A549 (cell line): ENCODE results near the gene CLSTN1. TPM values are rescaled to one million over a fixed set of nuclear protein-coding genes. Genes with fewer than 3 reads are reported as not detected.

ENCODE experiments used
- ATAC-seq, 2 experiments: fragments of 200-7000 bp in 1 of 2; fragments of >200 bp in 1 of 2; cut with Nextera tagmentation in 1 of 2; cut with Tn5 transposase in 1 of 2; 3 replicates each; pipeline versions ENCODE4 v1.8.0 to v1.9.1; 2018 to 2020; ENCODE audit warnings: mild to moderate bottlenecking in 1 of 2, moderate library complexity in 1 of 2
- CTCF ChIA-PET: fragments of 300-600 bp; sonication (Branson Sonifier 250); formaldehyde crosslinking; extraction: SDS; loops from one replicate; lab custom pipeline; 2021; ENCODE audit warnings: antibody characterized with exemption, inconsistent platforms; lab: Yijun Ruan, JAX
- POLR2A ChIA-PET: fragments of 350-600 bp; formaldehyde crosslinking; extraction: SDS; loops from one replicate; lab custom pipeline; 2021; ENCODE audit warnings: antibody characterized with exemption, inconsistent platforms; lab: Yijun Ruan, JAX
- DNase-seq, 2 experiments: peaks; one replicate each; pipeline versions ENCODE4 v3.0.0 to v3.0.0-alpha.2; 2011 to 2016; ENCODE audit warnings: low read depth in 1 of 2, low spot score in 1 of 2
- FAIRE-seq: peaks from 2 replicates; lab custom pipeline; 2011; peaks lifted over from hg19 to GRCh38; lab: Jason Lieb, UNC
- H3K27ac ChIP-seq, 2 experiments: fragments of >200 bp; sonication (Bioruptor Twin); formaldehyde crosslinking; 3 replicates each; pipeline ENCODE4 v1.5.1; 2016 to 2017
- H3K4me1 ChIP-seq: fragments of >200 bp; sonication (Bioruptor Twin); formaldehyde crosslinking; 3 replicates; pipeline ENCODE4 v1.6.1; 2016
- H3K4me2 ChIP-seq: fragments of >200 bp; sonication (Bioruptor Twin); formaldehyde crosslinking; 3 replicates; pipeline ENCODE4 v1.6.1; 2016
- H3K4me3 ChIP-seq: fragments of >200 bp; sonication (Bioruptor Twin); formaldehyde crosslinking; 3 replicates; pipeline ENCODE4 v1.5.1; 2016
- H3K9me3 ChIP-seq: fragments of >200 bp; sonication (Bioruptor Twin); formaldehyde crosslinking; 3 replicates; pipeline ENCODE4 v1.6.1; 2016
- CBX8 ChIP-seq: fragments of 200-600 bp; sonication (generic); IDR thresholded peaks from 2 replicates; pipeline ENCODE4 v1.6.1; 2016
- CHD2 ChIP-seq: fragments of 150-350 bp; IDR thresholded peaks from 2 replicates; pipeline ENCODE4 v1.6.1; 2014; ENCODE audit warnings: low read length; ENCODE audit not compliant: partially characterized antibody
- EHMT2 ChIP-seq: fragments of 200-600 bp; sonication (generic); IDR thresholded peaks from 2 replicates; pipeline ENCODE4 v1.6.1; 2016; ENCODE audit warnings: antibody characterized with exemption, low read depth, mild to moderate bottlenecking, moderate library complexity
- FOSL2 ChIP-seq, 2 experiments: fragments of 450-650 bp in 1 of 2; fragments of >200 bp in 1 of 2; sonication (Bioruptor Twin) in 1 of 2; formaldehyde crosslinking; IDR thresholded peaks; 2 replicates each; pipeline versions ENCODE4 v1.5.0 to v1.6.1; 2016 to 2020; ENCODE audit warnings: mild to moderate bottlenecking in 1 of 2, moderate library complexity in 1 of 2
- HEYL ChIP-seq: fragments of 250-450 bp; sonication (Bioruptor Pico); IDR thresholded peaks from 2 replicates; pipeline ENCODE4 v1.8.0; 2021; ENCODE audit warnings: mild to moderate bottlenecking, moderate library complexity
- HOXB13 ChIP-seq: fragments of 250-450 bp; sonication (Bioruptor Pico); IDR thresholded peaks from 2 replicates; pipeline ENCODE4 v1.5.0; 2020; ENCODE audit warnings: low read depth, mild to moderate bottlenecking, moderate library complexity
- MAFK ChIP-seq: fragments of 450-650 bp; IDR thresholded peaks from 2 replicates; pipeline ENCODE4 v1.6.1; 2014; ENCODE audit not compliant: partially characterized antibody
- MAZ ChIP-seq: fragments of 150-350 bp; IDR thresholded peaks from 2 replicates; pipeline ENCODE4 v1.6.1; 2014; ENCODE audit warnings: antibody characterized with exemption, low read depth, low read length, borderline replicate concordance
- NR3C1 ChIP-seq: fragments of >200 bp; sonication (Bioruptor Twin); formaldehyde crosslinking; IDR thresholded peaks from 3 replicates; pipeline ENCODE4 v1.6.1; 2017
- RAD21 ChIP-seq, 2 experiments: fragments of >200 bp in 1 of 2; sonication (Bioruptor Twin) in 1 of 2; formaldehyde crosslinking in 1 of 2; IDR thresholded peaks in 1 of 2; conservative IDR thresholded peaks in 1 of 2; 2 replicates in 1 of 2; 3 replicates in 1 of 2; pipeline ENCODE4 v1.6.1; 2012 to 2018; ENCODE audit warnings: inconsistent platforms in 1 of 2
- TP53 ChIP-seq: fragments of 250-450 bp; sonication (Bioruptor Pico); IDR thresholded peaks from 2 replicates; pipeline ENCODE4 v1.5.0; 2021; ENCODE audit warnings: mild to moderate bottlenecking, moderate library complexity
- ZNF302 ChIP-seq: fragments of 250-450 bp; sonication (Bioruptor Pico); IDR thresholded peaks from 2 replicates; pipeline ENCODE4 v1.9.0; 2021; ENCODE audit warnings: inconsistent platforms, mild to moderate bottlenecking, moderate library complexity
- WGBS: methylation state at CpG from one replicate; pipeline ENCODE4 v1.1.6; 2017; ENCODE audit errors: missing lambda C conversion rate; 5-methylcytosine and 5-hydroxymethylcytosine counted together
- polyA plus RNA-seq, 4 experiments: library from polyadenylated mRNA; depleted of rRNA in 3 of 4; stranded (reverse); fragments of >200 nt; fragmentation: RNase III in 1 of 4; extraction: RNeasy Plus Mini Kit Qiagen cat#74134 plus additional on column Dnase treatment in 1 of 4; gene quantifications; 2 replicates in 3 of 4; 3 replicates in 1 of 4; pipeline ENCODE4 v1.2.3, GENCODE V29; 2011 to 2017
- TF ChIP-seq, protein P1 (sequence below): IDR thresholded peaks from 2 replicates; pipeline ENCODE4 v1.6.1; 2012
- TF ChIP-seq, protein P2 (sequence below): IDR thresholded peaks from 2 replicates; pipeline ENCODE4 v1.6.1; 2012
- TF ChIP-seq, protein P3 (sequence below): fragments of >200 bp; sonication (Bioruptor Twin); formaldehyde crosslinking; IDR thresholded peaks from 3 replicates; pipeline ENCODE4 v1.6.1; 2016
- TF ChIP-seq, protein P4 (sequence below): fragments of >200 bp; sonication (Bioruptor Twin); formaldehyde crosslinking; IDR thresholded peaks from 3 replicates; pipeline ENCODE4 v1.5.1; 2016
- TF ChIP-seq, protein P5 (sequence below): fragments of >200 bp; sonication (Bioruptor Twin); formaldehyde crosslinking; IDR thresholded peaks from 2 replicates; pipeline ENCODE4 v1.6.1; 2016
- TF ChIP-seq, protein P6 (sequence below): IDR thresholded peaks from 2 replicates; pipeline ENCODE4 v1.6.1; 2012; ENCODE audit warnings: low read depth, borderline replicate concordance

The CLSTN1 gene
- polyA plus RNA-seq, 2 of the 4 experiments (the other 2 are of a cell fraction), result 27.3 to 56.1 TPM

DNA sequence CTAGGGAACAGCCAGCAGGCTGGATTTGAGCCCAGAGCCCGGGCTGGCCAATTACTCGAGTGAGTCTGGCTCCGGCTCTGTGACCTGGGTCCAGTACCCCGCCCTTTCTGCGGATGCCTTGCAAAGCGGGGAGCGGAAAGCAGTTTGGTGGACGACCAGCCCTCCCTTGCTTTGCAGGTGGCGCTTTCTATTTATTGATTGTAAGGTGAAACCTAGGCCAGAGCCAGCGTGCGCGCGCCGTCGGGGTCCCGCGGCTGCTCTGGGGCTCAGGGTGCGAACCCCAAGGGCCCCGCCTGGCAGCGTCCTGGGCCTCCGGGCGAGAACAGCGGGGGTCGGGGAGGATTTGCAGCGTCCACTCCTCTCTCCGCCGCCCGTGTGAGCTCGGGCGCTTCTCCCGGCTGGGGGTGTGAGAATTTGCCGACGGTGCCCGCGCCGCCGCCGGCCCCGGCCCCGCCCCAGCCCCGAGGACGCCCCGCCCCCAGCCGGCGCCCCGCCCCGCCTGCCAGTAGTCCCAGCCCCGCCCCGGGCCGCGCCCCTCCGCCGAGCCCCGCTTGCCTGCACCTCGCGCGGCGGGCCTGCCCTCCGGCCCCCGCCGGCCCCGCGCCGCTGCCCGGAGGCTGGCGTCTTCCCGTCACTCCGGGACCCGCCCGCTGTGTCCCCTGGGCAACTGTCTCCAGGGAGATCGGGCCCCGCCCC lies 134.6 kb downstream of the CLSTN1 start:
- POLR2A ChIA-PET, result no interaction called here
- DNase-seq (peak; percentile 38 to 61), FAIRE-seq (no peak), ATAC-seq (peak; percentile 67 to 74)
- TF ChIP-seq, protein P1, sequence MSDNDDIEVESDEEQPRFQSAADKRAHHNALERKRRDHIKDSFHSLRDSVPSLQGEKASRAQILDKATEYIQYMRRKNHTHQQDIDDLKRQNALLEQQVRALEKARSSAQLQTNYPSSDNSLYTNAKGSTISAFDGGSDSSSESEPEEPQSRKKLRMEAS, result peak; percentile 38; the same call in 1 of the 2 replicates
- TF ChIP-seq MAFK, result no peak
- H3K27ac ChIP-seq, result peak overlapping the region; percentile 71 to 87
- H3K4me2 ChIP-seq, result peak overlapping the region; percentile 91
- peaks cover 23% of the 10 kb centered on the region; the same call in 2 of the 3 replicates for H3K4me1 ChIP-seq
- H3K4me3 ChIP-seq, result peak overlapping the region; percentile 85
- H3K9me3 ChIP-seq, result no peaks in the 10 kb centered on the region
- CTCF ChIA-PET, result interaction anchor here (1.0 to 7.8 kb wide), 3 partner anchors 14 to 62 kb away, joined by 3 to 37 read pairs (median 4); no protein-coding TSS in a partner anchor
- WGBS, result 4% methylated on average over 10 of the region's 72 CpGs

DNA sequence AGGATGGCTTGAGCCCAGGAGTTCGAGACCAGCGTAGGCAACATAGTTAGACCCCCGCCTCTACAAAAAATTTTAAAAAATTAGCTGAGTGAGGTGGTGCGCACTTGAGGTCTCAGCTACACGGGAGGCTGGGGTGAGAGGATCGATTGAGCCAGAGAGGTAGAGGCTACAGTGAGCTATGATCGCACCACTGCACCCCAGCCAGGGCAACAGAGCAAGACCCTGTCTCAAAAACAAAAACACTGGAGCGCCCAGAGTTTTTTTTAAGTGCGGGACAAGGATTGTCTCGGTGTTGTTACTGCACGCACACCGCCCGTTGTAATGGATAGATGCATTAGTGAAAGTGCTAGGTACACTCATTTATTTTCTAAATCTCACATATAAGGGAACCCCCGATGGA lies 135.2 kb downstream of the CLSTN1 start:
- TF ChIP-seq, protein P2, sequence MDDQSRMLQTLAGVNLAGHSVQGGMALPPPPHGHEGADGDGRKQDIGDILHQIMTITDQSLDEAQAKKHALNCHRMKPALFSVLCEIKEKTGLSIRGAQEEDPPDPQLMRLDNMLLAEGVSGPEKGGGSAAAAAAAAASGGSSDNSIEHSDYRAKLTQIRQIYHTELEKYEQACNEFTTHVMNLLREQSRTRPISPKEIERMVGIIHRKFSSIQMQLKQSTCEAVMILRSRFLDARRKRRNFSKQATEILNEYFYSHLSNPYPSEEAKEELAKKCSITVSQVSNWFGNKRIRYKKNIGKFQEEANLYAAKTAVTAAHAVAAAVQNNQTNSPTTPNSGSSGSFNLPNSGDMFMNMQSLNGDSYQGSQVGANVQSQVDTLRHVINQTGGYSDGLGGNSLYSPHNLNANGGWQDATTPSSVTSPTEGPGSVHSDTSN, result no peak
- TF ChIP-seq TP53 (CRISPR knock-in tag) (no peak), HEYL (CRISPR knock-in tag) (no peak), EHMT2 (no peak), CBX8 (no peak), RAD21 (conservative IDR thresholded peaks at IDR 0.05 in 1 of 2, IDR thresholded peaks at IDR 0.05 in 1 of 2) (no peak), MAZ (no peak), HOXB13 (CRISPR knock-in tag) (no peak), ZNF302 (CRISPR knock-in tag) (no peak), NR3C1 (no peak), FOSL2 (IDR thresholded peaks at IDR 0.05) (no peak), FOSL2 (CRISPR knock-in tag; IDR thresholded peaks at IDR 0.05) (no peak), CHD2 (no peak)
- TF ChIP-seq, protein P1, result no peak
- TF ChIP-seq, protein P3, sequence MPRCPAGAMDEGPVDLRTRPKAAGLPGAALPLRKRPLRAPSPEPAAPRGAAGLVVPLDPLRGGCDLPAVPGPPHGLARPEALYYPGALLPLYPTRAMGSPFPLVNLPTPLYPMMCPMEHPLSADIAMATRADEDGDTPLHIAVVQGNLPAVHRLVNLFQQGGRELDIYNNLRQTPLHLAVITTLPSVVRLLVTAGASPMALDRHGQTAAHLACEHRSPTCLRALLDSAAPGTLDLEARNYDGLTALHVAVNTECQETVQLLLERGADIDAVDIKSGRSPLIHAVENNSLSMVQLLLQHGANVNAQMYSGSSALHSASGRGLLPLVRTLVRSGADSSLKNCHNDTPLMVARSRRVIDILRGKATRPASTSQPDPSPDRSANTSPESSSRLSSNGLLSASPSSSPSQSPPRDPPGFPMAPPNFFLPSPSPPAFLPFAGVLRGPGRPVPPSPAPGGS, result no peak
- TF ChIP-seq, protein P4, sequence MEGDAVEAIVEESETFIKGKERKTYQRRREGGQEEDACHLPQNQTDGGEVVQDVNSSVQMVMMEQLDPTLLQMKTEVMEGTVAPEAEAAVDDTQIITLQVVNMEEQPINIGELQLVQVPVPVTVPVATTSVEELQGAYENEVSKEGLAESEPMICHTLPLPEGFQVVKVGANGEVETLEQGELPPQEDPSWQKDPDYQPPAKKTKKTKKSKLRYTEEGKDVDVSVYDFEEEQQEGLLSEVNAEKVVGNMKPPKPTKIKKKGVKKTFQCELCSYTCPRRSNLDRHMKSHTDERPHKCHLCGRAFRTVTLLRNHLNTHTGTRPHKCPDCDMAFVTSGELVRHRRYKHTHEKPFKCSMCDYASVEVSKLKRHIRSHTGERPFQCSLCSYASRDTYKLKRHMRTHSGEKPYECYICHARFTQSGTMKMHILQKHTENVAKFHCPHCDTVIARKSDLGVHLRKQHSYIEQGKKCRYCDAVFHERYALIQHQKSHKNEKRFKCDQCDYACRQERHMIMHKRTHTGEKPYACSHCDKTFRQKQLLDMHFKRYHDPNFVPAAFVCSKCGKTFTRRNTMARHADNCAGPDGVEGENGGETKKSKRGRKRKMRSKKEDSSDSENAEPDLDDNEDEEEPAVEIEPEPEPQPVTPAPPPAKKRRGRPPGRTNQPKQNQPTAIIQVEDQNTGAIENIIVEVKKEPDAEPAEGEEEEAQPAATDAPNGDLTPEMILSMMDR, result no peak
- TF ChIP-seq, protein P5, sequence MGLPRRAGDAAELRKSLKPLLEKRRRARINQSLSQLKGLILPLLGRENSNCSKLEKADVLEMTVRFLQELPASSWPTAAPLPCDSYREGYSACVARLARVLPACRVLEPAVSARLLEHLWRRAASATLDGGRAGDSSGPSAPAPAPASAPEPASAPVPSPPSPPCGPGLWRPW, result no peak
- TF ChIP-seq, protein P6, sequence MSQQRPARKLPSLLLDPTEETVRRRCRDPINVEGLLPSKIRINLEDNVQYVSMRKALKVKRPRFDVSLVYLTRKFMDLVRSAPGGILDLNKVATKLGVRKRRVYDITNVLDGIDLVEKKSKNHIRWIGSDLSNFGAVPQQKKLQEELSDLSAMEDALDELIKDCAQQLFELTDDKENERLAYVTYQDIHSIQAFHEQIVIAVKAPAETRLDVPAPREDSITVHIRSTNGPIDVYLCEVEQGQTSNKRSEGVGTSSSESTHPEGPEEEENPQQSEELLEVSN, result no peak
- TF ChIP-seq, all 56 proteins: peak for 0
- Histone ChIP-seq H3K9me3 (no peaks in the 10 kb centered on the region), H3K4me1 (peaks cover 23% of the 10 kb centered on the region; the same call in 2 of the 3 replicates), H3K27ac (peak overlapping the region; percentile 48 to 95; a peak in 4 of 6 replicates), H3K4me2 (peak overlapping the region; percentile 91), H3K4me3 (peak overlapping the region; percentile 85)
- FAIRE-seq (no peak), DNase-seq (no peak), ATAC-seq (no peak)
- ChIA-PET CTCF (interaction anchor here (1.0 to 7.8 kb wide), 3 partner anchors 14 to 61 kb away, joined by 3 to 37 read pairs (median 3); no protein-coding TSS in a partner anchor), POLR2A (no interaction called here)
- 84% methylated on average over 14 of the region's 14 CpGs for WGBS
